Mucosa of descending colon (tissue), 3 donors: ENCODE measurements around the gene NR3C1. TPM values are rescaled to one million over a fixed set of nuclear protein-coding genes. Genes with fewer than 3 reads are reported as not detected.
A peak's percentile ranks its signal among the peaks of the same experiment; 100 is the strongest.

Source experiments
- ATAC-seq: fragments of 200-7000 bp; cut with Tn5 transposase; one replicate; pipeline ENCODE4 v1.9.1; 2020; ENCODE audit warnings: mild to moderate bottlenecking, moderate library complexity
- DNase-seq, 3 donors: peaks; one replicate each; pipeline ENCODE4 v3.0.0-alpha.2; 2020
- H3K36me3 ChIP-seq: fragments of 200-600 bp; one replicate; pipeline ENCODE4 v1.8.0; 2021; ENCODE audit warnings: low read depth, mild to moderate bottlenecking
- H3K4me1 ChIP-seq: fragments of 200-600 bp; one replicate; pipeline ENCODE4 v1.8.0; 2021; ENCODE audit warnings: low read depth, mild to moderate bottlenecking
- H3K4me3 ChIP-seq: fragments of 200-600 bp; one replicate; pipeline ENCODE4 v1.8.0; 2021; ENCODE audit warnings: mild to moderate bottlenecking
- H3K9me3 ChIP-seq: fragments of 200-600 bp; one replicate; pipeline ENCODE4 v1.8.0; 2021; ENCODE audit warnings: mild to moderate bottlenecking
- intact Hi-C, 2 donors: fragments of 100-400 bp; cut with DNase I in 1 of 2; cut with micrococcal nuclease in 1 of 2; formaldehyde crosslinking; loops; one replicate each; pipeline versions ENCODE4 v1.11.0 to v1.11.1; 2022; cut with DNase I, micrococcal nuclease
- total RNA-seq, 3 donors: library from RNA; stranded (reverse); fragmentation: NEBNext Ultra II Directional in 2 of 3; extraction: Animal tissue kit (Norgen Biotek cat#: 25700) in 2 of 3; gene quantifications; one replicate each; pipeline versions ENCODE4 v1.2.1 to v1.2.4, GENCODE V29; 2021 to 2023
- TF ChIP-seq, protein P1 (sequence below): fragments of 200-600 bp; IDR thresholded peaks from one replicate; pipeline ENCODE4 v1.8.0; 2022; ENCODE audit warnings: antibody characterized with exemption, mild to moderate bottlenecking
- donor health status: DM: no; HTN: no; CAD: no; lungs with moderate emphysema.
- donor health status: DM: no; HTN: no; CAD: no.
- donor health status: DM: no; HTN: yes; CAD: no.

The NR3C1 gene
- total RNA-seq, 3 donors from 2014 or later: 25.6 to 59.0 (median 27.7) TPM

DNA sequence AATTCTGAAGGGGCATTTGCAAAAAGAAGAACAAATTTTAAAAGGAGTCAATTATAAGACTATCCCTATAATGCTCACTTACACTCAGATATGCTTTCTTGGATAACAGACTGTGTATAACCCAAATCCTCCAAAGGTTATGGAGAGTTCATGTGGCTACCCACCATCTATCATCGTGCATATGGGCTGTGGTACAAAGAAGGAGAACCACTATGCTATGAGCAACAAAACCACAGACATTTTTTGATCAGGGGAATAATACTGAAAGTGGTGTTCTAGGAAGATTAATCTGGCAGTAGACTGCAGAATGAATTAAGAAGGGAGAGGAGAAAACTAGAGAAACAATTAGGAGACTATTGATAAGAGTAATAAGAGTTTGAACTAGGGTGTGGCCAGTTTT is 16.8 kb downstream of the NR3C1 start:
- peaks cover 13% of the 10 kb centered on the region for H3K9me3 ChIP-seq
- no peak overlapping the region for H3K4me3 ChIP-seq
- H3K4me1 ChIP-seq: peaks cover 7% of the 10 kb centered on the region
- no peak for DNase-seq
- no peaks in the 10 kb centered on the region for H3K36me3 ChIP-seq
- no peak for ATAC-seq
- intact Hi-C loops: no loop called here
- TF ChIP-seq, protein P1, sequence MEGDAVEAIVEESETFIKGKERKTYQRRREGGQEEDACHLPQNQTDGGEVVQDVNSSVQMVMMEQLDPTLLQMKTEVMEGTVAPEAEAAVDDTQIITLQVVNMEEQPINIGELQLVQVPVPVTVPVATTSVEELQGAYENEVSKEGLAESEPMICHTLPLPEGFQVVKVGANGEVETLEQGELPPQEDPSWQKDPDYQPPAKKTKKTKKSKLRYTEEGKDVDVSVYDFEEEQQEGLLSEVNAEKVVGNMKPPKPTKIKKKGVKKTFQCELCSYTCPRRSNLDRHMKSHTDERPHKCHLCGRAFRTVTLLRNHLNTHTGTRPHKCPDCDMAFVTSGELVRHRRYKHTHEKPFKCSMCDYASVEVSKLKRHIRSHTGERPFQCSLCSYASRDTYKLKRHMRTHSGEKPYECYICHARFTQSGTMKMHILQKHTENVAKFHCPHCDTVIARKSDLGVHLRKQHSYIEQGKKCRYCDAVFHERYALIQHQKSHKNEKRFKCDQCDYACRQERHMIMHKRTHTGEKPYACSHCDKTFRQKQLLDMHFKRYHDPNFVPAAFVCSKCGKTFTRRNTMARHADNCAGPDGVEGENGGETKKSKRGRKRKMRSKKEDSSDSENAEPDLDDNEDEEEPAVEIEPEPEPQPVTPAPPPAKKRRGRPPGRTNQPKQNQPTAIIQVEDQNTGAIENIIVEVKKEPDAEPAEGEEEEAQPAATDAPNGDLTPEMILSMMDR: no peak

DNA sequence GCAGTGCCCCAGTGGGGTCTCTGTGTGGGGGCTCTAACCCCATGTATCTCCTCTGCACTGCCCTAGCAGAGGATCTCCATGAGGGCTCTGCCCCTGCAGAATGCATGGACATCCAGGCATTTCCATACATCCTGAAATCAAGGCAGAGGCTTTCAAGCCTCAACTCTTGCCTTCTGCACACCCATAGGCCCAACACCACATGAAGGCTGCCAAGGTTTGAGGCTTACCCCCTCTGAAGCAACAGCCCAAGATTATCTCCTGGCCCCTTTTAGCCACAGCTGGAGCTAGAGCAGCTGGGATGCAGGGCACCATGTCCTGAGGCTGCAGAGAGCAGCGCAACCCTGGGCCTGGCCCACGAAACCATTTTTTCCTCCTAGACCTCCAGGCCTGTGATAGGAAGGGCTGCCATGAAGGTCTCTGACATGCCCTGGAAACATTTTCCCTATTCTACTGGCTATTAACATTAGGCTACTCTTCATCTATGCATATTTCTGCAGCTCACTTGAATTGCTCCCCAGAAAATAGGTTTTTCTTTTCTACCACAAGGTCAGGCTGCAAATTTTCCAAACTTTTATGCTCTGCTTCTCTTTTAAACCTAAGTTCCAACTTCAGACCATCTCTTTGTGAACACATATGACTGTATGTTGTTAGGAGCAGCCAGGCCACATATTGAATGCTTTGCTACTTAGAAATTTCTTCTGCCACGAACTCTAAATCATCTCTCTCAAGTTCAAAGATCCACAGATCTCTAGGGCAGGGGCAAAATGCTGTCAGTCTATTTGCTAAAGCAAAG is 18.4 kb downstream of the NR3C1 start:
- ATAC-seq (no peak), DNase-seq (no peak)
- H3K4me3 ChIP-seq: no peak overlapping the region
- TF ChIP-seq, protein P1: no peak
- intact Hi-C loops: no loop called here
- no peaks in the 10 kb centered on the region for H3K36me3 ChIP-seq
- H3K4me1 ChIP-seq: peaks cover 7% of the 10 kb centered on the region
- peaks cover 13% of the 10 kb centered on the region for H3K9me3 ChIP-seq

GRCh38 chr5:143383988-143384387 is 19.5 kb downstream of the NR3C1 start:
- H3K4me1 ChIP-seq: peaks cover 7% of the 10 kb centered on the region
- H3K4me3 ChIP-seq: no peak overlapping the region
- H3K36me3 ChIP-seq: no peaks in the 10 kb centered on the region
- TF ChIP-seq, protein P1: no peak
- ATAC-seq (no peak), DNase-seq (no peak)
- intact Hi-C loops: no loop called here
- peaks cover 13% of the 10 kb centered on the region for H3K9me3 ChIP-seq

GRCh38 chr5:143379606-143380005 is 23.9 kb downstream of the NR3C1 start:
- TF ChIP-seq, protein P1: no peak
- no peaks in the 10 kb centered on the region for H3K4me1 ChIP-seq
- H3K36me3 ChIP-seq: no peaks in the 10 kb centered on the region
- H3K9me3 ChIP-seq: no peaks in the 10 kb centered on the region
- ATAC-seq (no peak), DNase-seq (no peak)
- intact Hi-C loops: no loop called here
- H3K4me3 ChIP-seq: no peak overlapping the region

DNA sequence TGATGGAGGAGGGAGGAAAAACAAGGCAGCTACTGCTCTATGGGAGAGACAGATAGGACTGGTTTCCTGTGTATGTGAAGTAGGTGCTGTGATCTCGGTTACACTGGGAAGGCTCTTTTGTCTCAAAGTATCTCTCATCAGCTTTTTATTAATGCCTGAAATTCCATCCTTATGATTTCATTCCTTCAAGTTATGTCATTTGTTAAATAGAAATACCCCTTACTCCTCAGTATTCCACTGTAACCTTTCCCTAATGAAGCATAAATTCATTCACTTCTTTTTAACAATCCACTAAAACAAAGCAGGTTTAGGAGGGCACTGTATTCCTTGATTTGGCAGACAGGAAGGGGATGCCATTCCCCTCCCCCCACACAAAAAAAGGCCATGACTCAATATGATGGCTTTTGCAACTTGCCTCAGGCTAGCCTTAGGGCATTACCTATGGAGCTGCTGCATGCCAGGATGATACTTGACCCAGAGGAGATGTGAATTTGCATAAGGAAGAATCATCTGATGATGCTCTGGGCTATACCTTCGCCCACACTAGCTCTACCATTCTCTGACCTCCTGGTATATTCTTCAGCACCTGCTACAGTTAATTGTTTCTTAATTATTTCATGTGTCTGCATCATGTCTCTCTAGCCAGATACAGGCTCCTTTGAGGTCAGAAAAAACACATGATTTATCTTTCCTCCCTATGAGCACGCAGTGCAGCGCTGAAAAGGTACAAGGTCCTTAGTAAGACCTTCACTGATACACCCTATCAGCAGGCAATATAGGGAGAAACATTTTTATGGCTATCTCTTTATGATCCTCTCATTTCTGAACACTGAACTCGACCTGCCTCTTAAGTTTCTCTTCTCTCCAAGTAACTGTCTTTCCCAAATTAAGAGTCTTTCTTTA is 26.3 kb downstream of the NR3C1 start:
- no peaks in the 10 kb centered on the region for H3K36me3 ChIP-seq
- intact Hi-C loops: no loop called here
- H3K4me1 ChIP-seq: no peaks in the 10 kb centered on the region
- no peaks in the 10 kb centered on the region for H3K9me3 ChIP-seq
- no peak for DNase-seq
- H3K4me3 ChIP-seq: no peak overlapping the region
- ATAC-seq: peak; percentile 28
- TF ChIP-seq, protein P1: no peak
